Smooth muscle cell (in vitro differentiated cells): Measurements from ENCODE around the gene ZBED1. TPM values are rescaled to one million over a fixed set of nuclear protein-coding genes. Genes with fewer than 3 reads are reported as not detected.

Experiments used
- DNase-seq: peaks from one replicate; lab custom pipeline; 2025; ENCODE audit not compliant: unreplicated experiment; lab: John Stamatoyannopoulos, UW
- H2AFZ ChIP-seq: fragments of 200-600 bp; sonication (generic); 2 replicates; pipeline ENCODE4 v1.6.0; 2016; ENCODE audit warnings: antibody characterized with exemption, low read depth, mild to moderate bottlenecking
- H3F3A ChIP-seq: fragments of 200-600 bp; sonication (generic); 2 replicates; pipeline ENCODE4 v1.6.0; 2017; ENCODE audit warnings: antibody characterized with exemption, low read depth
- H3K27ac ChIP-seq: fragments of 200-600 bp; sonication (generic); 2 replicates; pipeline ENCODE4 v1.5.1; 2016; ENCODE audit warnings: low read depth, mild to moderate bottlenecking
- H3K27me3 ChIP-seq: fragments of 200-600 bp; sonication (generic); 2 replicates; pipeline ENCODE4 v1.6.1; 2016; ENCODE audit warnings: low read depth, mild to moderate bottlenecking
- H3K36me3 ChIP-seq: fragments of 200-600 bp; sonication (generic); 2 replicates; pipeline ENCODE4 v1.5.1; 2016; ENCODE audit warnings: low read depth
- H3K4me1 ChIP-seq: fragments of 200-600 bp; sonication (generic); 2 replicates; pipeline ENCODE4 v1.5.1; 2016; ENCODE audit warnings: low read depth
- H3K4me2 ChIP-seq: fragments of 200-600 bp; sonication (generic); 2 replicates; pipeline ENCODE4 v1.6.0; 2016; ENCODE audit warnings: mild to moderate bottlenecking
- H3K4me3 ChIP-seq: fragments of 200-600 bp; sonication (generic); 2 replicates; pipeline ENCODE4 v1.5.1; 2016; ENCODE audit warnings: mild to moderate bottlenecking
- H3K79me2 ChIP-seq: fragments of 200-600 bp; sonication (generic); 2 replicates; pipeline ENCODE4 v1.6.0; 2016; ENCODE audit warnings: low read depth, mild to moderate bottlenecking
- H3K9ac ChIP-seq: fragments of 200-600 bp; sonication (generic); 2 replicates; pipeline ENCODE4 v1.6.0; 2016; ENCODE audit warnings: low read depth
- H3K9me3 ChIP-seq: fragments of 200-600 bp; sonication (generic); replicated peaks from 2 replicates; pipeline ENCODE4 v1.5.1; 2016; ENCODE audit warnings: low read depth
- H4K20me1 ChIP-seq: fragments of 200-600 bp; sonication (generic); 2 replicates; pipeline ENCODE4 v1.6.0; 2016; ENCODE audit warnings: low read depth
- WGBS: methylation state at CpG from one replicate; pipeline ENCODE4 v1.1.7; 2016; ENCODE audit warnings: low lambda C conversion rate; 5-methylcytosine and 5-hydroxymethylcytosine counted together
- polyA plus RNA-seq: library from polyadenylated mRNA; unstranded; fragments of >200 nt; fragmentation: Nextera tagmentation; extraction: Ambion mirVana; gene quantifications from 2 replicates; pipeline ENCODE4 v1.2.1, GENCODE V29; 2016
- total RNA-seq: library from RNA; depleted of rRNA; stranded (reverse); fragments of >200 nt; gene quantifications from 2 replicates; pipeline ENCODE4 v1.2.3, GENCODE V29; 2014
- TF ChIP-seq, protein P1 (sequence below): fragments of 200-600 bp; sonication (generic); IDR thresholded peaks from 2 replicates; pipeline ENCODE4 v1.5.1; 2017; ENCODE audit warnings: borderline replicate concordance, mild to moderate bottlenecking, antibody characterized with exemption; ENCODE audit not compliant: insufficient read depth, poor library complexity, severe bottlenecking

Gene ZBED1
- total and polyA plus RNA-seq, 2 experiments from 2014 or later, result 19.0 to 23.6 TPM

DNA sequence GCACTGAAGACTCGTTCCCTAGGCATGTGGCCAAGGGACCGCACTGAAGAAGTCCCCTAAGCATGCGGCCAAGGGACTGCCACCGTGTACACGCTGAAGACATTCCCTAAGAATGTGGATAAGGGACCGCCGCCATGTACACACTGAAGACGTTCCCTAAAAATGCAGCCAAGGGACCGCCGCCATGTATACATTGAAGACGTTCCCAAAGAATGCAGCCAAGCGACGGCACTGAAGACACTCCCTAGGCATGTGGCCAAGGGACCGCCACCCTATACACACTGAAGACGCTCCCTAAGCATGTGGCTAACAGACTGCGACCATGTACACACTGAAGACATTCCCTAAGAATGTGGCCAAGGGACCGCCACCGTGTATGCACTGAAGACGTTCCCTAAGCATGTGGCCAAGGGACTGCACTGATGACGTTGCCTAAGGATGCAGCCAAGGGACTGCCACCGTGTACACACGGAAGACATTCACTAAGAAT is 31.5 kb downstream of the ZBED1 start:
- Histone ChIP-seq H3K4me2 (no peak overlapping the region), H3K27ac (no peak overlapping the region), H4K20me1 (peaks cover 94% of the 10 kb centered on the region), H3K4me1 (no peaks in the 10 kb centered on the region), H3F3A (no peaks in the 10 kb centered on the region), H3K36me3 (no peaks in the 10 kb centered on the region), H3K79me2 (peaks cover 48% of the 10 kb centered on the region), H3K9ac (no peak overlapping the region), H3K9me3 (no peaks in the 10 kb centered on the region), H3K27me3 (no peaks in the 10 kb centered on the region), H2AFZ (no peak overlapping the region), H3K4me3 (no peak overlapping the region)
- 97% methylated on average over 22 of the region's 22 CpGs for WGBS
- no peak for DNase-seq
- TF ChIP-seq, protein P1, sequence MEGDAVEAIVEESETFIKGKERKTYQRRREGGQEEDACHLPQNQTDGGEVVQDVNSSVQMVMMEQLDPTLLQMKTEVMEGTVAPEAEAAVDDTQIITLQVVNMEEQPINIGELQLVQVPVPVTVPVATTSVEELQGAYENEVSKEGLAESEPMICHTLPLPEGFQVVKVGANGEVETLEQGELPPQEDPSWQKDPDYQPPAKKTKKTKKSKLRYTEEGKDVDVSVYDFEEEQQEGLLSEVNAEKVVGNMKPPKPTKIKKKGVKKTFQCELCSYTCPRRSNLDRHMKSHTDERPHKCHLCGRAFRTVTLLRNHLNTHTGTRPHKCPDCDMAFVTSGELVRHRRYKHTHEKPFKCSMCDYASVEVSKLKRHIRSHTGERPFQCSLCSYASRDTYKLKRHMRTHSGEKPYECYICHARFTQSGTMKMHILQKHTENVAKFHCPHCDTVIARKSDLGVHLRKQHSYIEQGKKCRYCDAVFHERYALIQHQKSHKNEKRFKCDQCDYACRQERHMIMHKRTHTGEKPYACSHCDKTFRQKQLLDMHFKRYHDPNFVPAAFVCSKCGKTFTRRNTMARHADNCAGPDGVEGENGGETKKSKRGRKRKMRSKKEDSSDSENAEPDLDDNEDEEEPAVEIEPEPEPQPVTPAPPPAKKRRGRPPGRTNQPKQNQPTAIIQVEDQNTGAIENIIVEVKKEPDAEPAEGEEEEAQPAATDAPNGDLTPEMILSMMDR, result no peak

DNA sequence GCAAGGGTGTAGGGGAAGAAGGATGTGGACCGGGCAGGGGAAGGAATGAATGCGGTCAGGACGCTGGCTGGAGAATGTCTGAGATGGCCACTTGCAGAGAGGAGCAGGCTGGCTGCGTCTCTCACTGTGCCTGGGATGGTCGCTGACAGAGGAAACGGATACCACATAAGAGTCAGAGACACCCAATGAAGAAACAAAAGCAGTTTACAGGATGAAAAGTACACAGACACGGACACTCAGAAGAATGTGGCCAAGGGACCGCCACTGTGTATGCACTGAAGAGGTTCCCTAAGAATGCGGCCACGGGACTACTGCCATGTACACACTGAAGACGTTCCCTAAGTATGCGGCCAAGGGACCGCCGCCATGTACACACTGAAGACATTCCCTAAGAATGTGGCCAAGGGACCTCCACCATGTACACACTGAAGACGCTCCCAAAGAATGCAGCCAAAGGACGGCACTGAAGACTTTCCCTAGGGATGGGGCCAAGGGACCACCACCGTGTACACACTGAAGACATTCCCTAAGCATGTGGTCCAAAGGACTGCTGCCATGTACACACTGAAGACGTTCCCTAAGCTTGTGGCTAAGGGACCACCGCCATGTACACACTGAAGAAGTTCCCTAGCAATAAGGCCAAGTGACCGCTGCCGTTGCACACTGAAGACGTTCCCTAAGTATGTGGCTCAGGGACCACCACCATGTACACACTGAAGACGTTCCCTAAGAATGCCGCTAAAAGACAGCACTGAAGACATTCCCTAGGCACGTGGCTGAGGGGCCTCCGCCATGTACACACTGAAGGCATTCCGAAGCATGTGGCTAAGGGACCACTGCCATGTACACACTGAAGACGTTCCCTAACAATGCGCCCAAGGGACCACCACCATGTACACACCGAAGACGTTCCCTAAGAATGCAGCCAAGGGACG is 32.2 kb downstream of the ZBED1 start:
- no peak overlapping the region for H2AFZ ChIP-seq
- WGBS, result 90% methylated on average over 32 of the region's 32 CpGs
- no peaks in the 10 kb centered on the region for H3F3A ChIP-seq
- no peak overlapping the region for H3K4me2 ChIP-seq
- H3K4me1 ChIP-seq, result peaks cover under 1% of the 10 kb centered on the region
- no peaks in the 10 kb centered on the region for H3K36me3 ChIP-seq
- no peak overlapping the region for H3K9ac ChIP-seq
- no peaks in the 10 kb centered on the region for H3K27me3 ChIP-seq
- no peak for DNase-seq
- no peak overlapping the region for H3K27ac ChIP-seq
- TF ChIP-seq, protein P1, result no peak
- H3K9me3 ChIP-seq, result no peaks in the 10 kb centered on the region
- H3K4me3 ChIP-seq, result no peak overlapping the region
- H3K79me2 ChIP-seq, result peaks cover 48% of the 10 kb centered on the region
- peaks cover 87% of the 10 kb centered on the region for H4K20me1 ChIP-seq

DNA sequence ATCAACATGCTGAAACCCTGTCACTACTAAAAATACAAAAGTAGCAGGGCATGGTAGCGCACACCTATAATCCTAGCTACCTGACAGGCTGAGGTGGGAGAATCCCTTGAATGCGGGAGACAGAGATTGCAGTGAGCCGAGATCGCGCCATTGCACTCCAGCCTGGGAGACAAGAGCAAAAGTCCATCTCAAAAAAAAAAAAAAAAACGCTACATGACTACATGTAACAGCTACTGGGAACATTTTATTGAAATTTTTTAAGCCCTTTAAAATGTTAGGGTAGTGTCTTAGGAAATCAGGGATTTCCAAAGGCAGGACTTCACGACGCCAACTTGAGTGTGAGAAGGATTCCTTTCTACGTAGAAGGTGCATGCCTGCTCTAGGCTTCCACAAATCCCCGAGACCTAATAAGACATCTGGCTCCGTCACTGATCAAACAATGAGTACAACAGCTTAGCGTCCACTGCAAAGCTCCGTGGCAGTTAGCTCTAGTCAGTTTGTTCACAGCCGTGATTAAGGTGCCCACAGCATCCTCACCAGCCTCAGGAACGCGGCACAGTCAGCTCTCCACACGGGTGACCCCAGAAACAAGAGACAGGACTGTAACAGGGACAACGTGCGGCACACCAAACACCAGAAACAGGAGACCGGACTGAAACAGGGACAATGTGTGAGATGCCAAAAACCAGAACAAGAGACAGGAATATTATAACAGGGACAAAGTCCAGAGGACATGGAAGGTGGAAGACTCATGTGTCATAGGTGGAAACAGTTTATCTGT is 33.7 kb downstream of the ZBED1 start:
- Histone ChIP-seq H3K9ac (no peak overlapping the region), H3K79me2 (peaks cover 50% of the 10 kb centered on the region), H3K4me3 (no peak overlapping the region), H3K9me3 (no peaks in the 10 kb centered on the region), H2AFZ (no peak overlapping the region), H3K4me1 (peaks cover 11% of the 10 kb centered on the region), H3K27ac (no peak overlapping the region), H3K4me2 (no peak overlapping the region), H4K20me1 (peaks cover 87% of the 10 kb centered on the region), H3F3A (no peaks in the 10 kb centered on the region), H3K36me3 (no peaks in the 10 kb centered on the region), H3K27me3 (no peaks in the 10 kb centered on the region)
- TF ChIP-seq, protein P1, result no peak
- 88% methylated on average over 20 of the region's 20 CpGs for WGBS
- no peak for DNase-seq
